Esophagus muscularis mucosa (tissue), 3 donors: ENCODE data around the gene PRPF18.

Experiments
- CTCF ChIP-seq, 3 experiments: fragments of 200-600 bp in 2 of 3; fragments of 450-650 bp in 1 of 3; sonication (generic) in 2 of 3; IDR thresholded peaks; one replicate each; pipeline ENCODE4 v1.5.1; 2017 to 2019; ENCODE audit warnings: antibody characterized with exemption in 3 of 3, mild to moderate bottlenecking in 2 of 3, moderate library complexity in 1 of 3
- POLR2AphosphoS5 ChIP-seq, 2 donors: sonication (generic); formaldehyde crosslinking; IDR thresholded peaks; one replicate each; pipeline ENCODE4 v1.6.1; 2017; ENCODE audit warnings: antibody characterized with exemption in 2 of 2

- TF ChIP-seq CTCF (IDR thresholded peaks at IDR 0.05): no peak
- no peak for TF ChIP-seq POLR2AphosphoS5 (IDR thresholded peaks at IDR 0.05)
These were observed 19.7 kb upstream of the PRPF18 start for GRCh38 chr10:13567030-13567429.
